H9 (cell line): ENCODE data around the gene PLEKHJ1. TPM values are rescaled to one million over a fixed set of nuclear protein-coding genes. Genes with fewer than 3 reads are reported as not detected.

ENCODE experiments used
- DNase-seq: peaks from one replicate; pipeline ENCODE4 v3.0.0-alpha.2; 2017
- H2AFZ ChIP-seq: one replicate; pipeline ENCODE4 v1.6.1; 2013; ENCODE audit warnings: mild to moderate bottlenecking, low read length, control low read depth, moderate library complexity
- H2AK5ac ChIP-seq: 2 replicates; pipeline ENCODE4 v1.6.1; 2013; ENCODE audit warnings: low read length, control low read depth, mixed read lengths; ENCODE audit not compliant: insufficient read length
- H2BK120ac ChIP-seq: one replicate; pipeline ENCODE4 v1.6.1; 2013; ENCODE audit warnings: low read depth, mild to moderate bottlenecking, low read length, control low read depth, inconsistent platforms; ENCODE audit not compliant: poor library complexity, severe bottlenecking
- H2BK12ac ChIP-seq: 2 replicates; pipeline ENCODE4 v1.6.1; 2013; ENCODE audit warnings: low read length, control low read depth, mixed read lengths, low read depth; ENCODE audit not compliant: insufficient read length
- H2BK15ac ChIP-seq: 2 replicates; pipeline ENCODE4 v1.6.1; 2013; ENCODE audit warnings: low read depth, low read length, control low read depth
- H2BK20ac ChIP-seq: one replicate; pipeline ENCODE4 v1.6.1; 2013; ENCODE audit warnings: low read depth, mild to moderate bottlenecking, low read length, control low read depth, inconsistent platforms; ENCODE audit not compliant: poor library complexity, severe bottlenecking
- H2BK5ac ChIP-seq: 2 replicates; pipeline ENCODE4 v1.6.1; 2013; ENCODE audit warnings: low read length, control low read depth, mixed read lengths; ENCODE audit not compliant: insufficient read length
- H3K14ac ChIP-seq: 2 replicates; pipeline ENCODE4 v1.6.1; 2013; ENCODE audit warnings: low read length, control low read depth; ENCODE audit not compliant: insufficient read depth
- H3K18ac ChIP-seq: 2 replicates; pipeline ENCODE4 v1.6.1; 2013; ENCODE audit warnings: low read depth, mild to moderate bottlenecking, mixed read lengths, low read length, control low read depth; ENCODE audit not compliant: insufficient read length
- H3K23ac ChIP-seq: 2 replicates; pipeline ENCODE4 v1.6.1; 2013; ENCODE audit warnings: low read length, control low read depth, mixed read lengths, low read depth; ENCODE audit not compliant: insufficient read length
- H3K23me2 ChIP-seq: 2 replicates; pipeline ENCODE4 v1.6.1; 2013; ENCODE audit warnings: low read depth, mild to moderate bottlenecking, mixed read lengths, low read length, control low read depth; ENCODE audit not compliant: insufficient read length, poor library complexity, severe bottlenecking
- H3K27ac ChIP-seq: 2 replicates; pipeline ENCODE4 v1.5.1; 2013; ENCODE audit warnings: low read length, control low read depth, mixed read lengths, low read depth; ENCODE audit not compliant: insufficient read length
- H3K27me3 ChIP-seq: 2 replicates; pipeline ENCODE4 v1.6.1; 2013; ENCODE audit warnings: low read length, control low read depth, inconsistent platforms; ENCODE audit not compliant: insufficient read depth
- H3K4ac ChIP-seq: 2 replicates; pipeline ENCODE4 v1.6.1; 2013; ENCODE audit warnings: low read depth, mild to moderate bottlenecking, control low read depth, inconsistent platforms, low read length, moderate library complexity
- H3K4me1 ChIP-seq: 2 replicates; pipeline ENCODE4 v1.6.1; 2013; ENCODE audit warnings: low read length, control low read depth, inconsistent platforms; ENCODE audit not compliant: insufficient read depth
- H3K4me2 ChIP-seq: 2 replicates; pipeline ENCODE4 v1.6.1; 2013; ENCODE audit warnings: low read length, control low read depth, mixed read lengths; ENCODE audit not compliant: insufficient read length, insufficient read depth
- H3K56ac ChIP-seq: 2 replicates; pipeline ENCODE4 v1.6.1; 2013; ENCODE audit warnings: low read depth, mild to moderate bottlenecking, mixed read lengths, low read length, control low read depth; ENCODE audit not compliant: insufficient read length
- H3K79me1 ChIP-seq: 2 replicates; pipeline ENCODE4 v1.6.1; 2013; ENCODE audit warnings: low read depth, mild to moderate bottlenecking, moderate library complexity, low read length, control low read depth, inconsistent platforms; ENCODE audit not compliant: insufficient read depth, poor library complexity, severe bottlenecking
- H3K79me2 ChIP-seq: 2 replicates; pipeline ENCODE4 v1.6.1; 2013; ENCODE audit warnings: low read length, control low read depth, inconsistent platforms; ENCODE audit not compliant: insufficient read depth
- H3K9ac ChIP-seq: 2 replicates; pipeline ENCODE4 v1.6.1; 2013; ENCODE audit warnings: low read length, control low read depth, mixed read lengths; ENCODE audit not compliant: insufficient read length; ENCODE audit errors: extremely low read depth
- H3K9me3 ChIP-seq: one replicate; pipeline ENCODE4 v1.6.1; 2013; ENCODE audit warnings: low read depth, low read length, inconsistent platforms; ENCODE audit not compliant: control insufficient read depth
- H3T11ph ChIP-seq: one replicate; pipeline ENCODE4 v1.6.1; 2013; ENCODE audit warnings: mild to moderate bottlenecking, low read length, control low read depth, inconsistent platforms
- H4K20me1 ChIP-seq: one replicate; pipeline ENCODE4 v1.6.1; 2013; ENCODE audit not compliant: control insufficient read depth, insufficient read length, insufficient read depth
- H4K5ac ChIP-seq: 2 replicates; pipeline ENCODE4 v1.6.1; 2013; ENCODE audit warnings: low read depth, mild to moderate bottlenecking, mixed read lengths, low read length, control low read depth; ENCODE audit not compliant: insufficient read length
- H4K8ac ChIP-seq: replicated peaks from 2 replicates; pipeline ENCODE4 v1.6.1; 2013; ENCODE audit warnings: low read length, control low read depth, mixed read lengths, low read depth; ENCODE audit not compliant: insufficient read length
- H4K91ac ChIP-seq: 2 replicates; pipeline ENCODE4 v1.6.1; 2013; ENCODE audit warnings: low read depth, mild to moderate bottlenecking, moderate library complexity, mixed read lengths, low read length, control low read depth; ENCODE audit not compliant: insufficient read length
- H3K27ac Mint-ChIP-seq, 3 experiments: 2 replicates in 2 of 3; 3 replicates in 1 of 3; pipeline ENCODE4 v1.8.0; 2020 to 2021; ENCODE audit warnings: mixed read lengths in 3 of 3, mild to moderate bottlenecking in 1 of 3, moderate library complexity in 1 of 3
- H3K27me3 Mint-ChIP-seq: 2 replicates; pipeline ENCODE4 v1.8.0; 2021; ENCODE audit warnings: low read depth, mild to moderate bottlenecking, moderate library complexity, mixed read lengths
- H3K36me3 Mint-ChIP-seq, 3 experiments: 2 replicates in 2 of 3; 3 replicates in 1 of 3; pipeline ENCODE4 v1.8.0; 2020 to 2021; ENCODE audit warnings: low read depth in 3 of 3, mixed read lengths in 3 of 3; ENCODE audit not compliant: insufficient read depth in 1 of 3
- H3K4me1 Mint-ChIP-seq, 2 experiments: 2 replicates each; pipeline ENCODE4 v1.8.0; 2020; ENCODE audit warnings: mixed read lengths in 2 of 2
- H3K4me3 Mint-ChIP-seq, 2 experiments: 2 replicates in 1 of 2; 3 replicates in 1 of 2; pipeline ENCODE4 v1.8.0; 2020 to 2021; ENCODE audit warnings: mild to moderate bottlenecking in 2 of 2, mixed read lengths in 2 of 2, moderate library complexity in 1 of 2
- H3K9me3 Mint-ChIP-seq, 2 experiments: 2 replicates in 1 of 2; 3 replicates in 1 of 2; pipeline ENCODE4 v1.8.0; 2020; ENCODE audit warnings: mild to moderate bottlenecking in 2 of 2, mixed read lengths in 2 of 2, moderate library complexity in 1 of 2
- WGBS: extraction: QIAGEN DNeasy Blood & Tissue Kit; methylation state at CpG from one replicate; pipeline ENCODE4 v1.1.7; 2013; ENCODE audit warnings: missing lambda C conversion rate, low lambda C conversion rate, mixed read lengths; ENCODE audit not compliant: insufficient read length; ENCODE audit errors: extremely low coverage; 5-methylcytosine and 5-hydroxymethylcytosine counted together
- total RNA-seq: library from RNA; stranded (reverse); gene quantifications from 2 replicates; pipeline ENCODE4 v1.2.1, GENCODE V29; 2021
- TF ChIP-seq, protein P1 (sequence below): fragments of 200-600 bp; sonication (generic); conservative IDR thresholded peaks from 3 replicates; pipeline ENCODE4 v1.8.0; 2021; ENCODE audit warnings: antibody characterized with exemption, mild to moderate bottlenecking

The PLEKHJ1 gene
- total RNA-seq, 1 experiment from 2014 or later, result 139 TPM

DNA sequence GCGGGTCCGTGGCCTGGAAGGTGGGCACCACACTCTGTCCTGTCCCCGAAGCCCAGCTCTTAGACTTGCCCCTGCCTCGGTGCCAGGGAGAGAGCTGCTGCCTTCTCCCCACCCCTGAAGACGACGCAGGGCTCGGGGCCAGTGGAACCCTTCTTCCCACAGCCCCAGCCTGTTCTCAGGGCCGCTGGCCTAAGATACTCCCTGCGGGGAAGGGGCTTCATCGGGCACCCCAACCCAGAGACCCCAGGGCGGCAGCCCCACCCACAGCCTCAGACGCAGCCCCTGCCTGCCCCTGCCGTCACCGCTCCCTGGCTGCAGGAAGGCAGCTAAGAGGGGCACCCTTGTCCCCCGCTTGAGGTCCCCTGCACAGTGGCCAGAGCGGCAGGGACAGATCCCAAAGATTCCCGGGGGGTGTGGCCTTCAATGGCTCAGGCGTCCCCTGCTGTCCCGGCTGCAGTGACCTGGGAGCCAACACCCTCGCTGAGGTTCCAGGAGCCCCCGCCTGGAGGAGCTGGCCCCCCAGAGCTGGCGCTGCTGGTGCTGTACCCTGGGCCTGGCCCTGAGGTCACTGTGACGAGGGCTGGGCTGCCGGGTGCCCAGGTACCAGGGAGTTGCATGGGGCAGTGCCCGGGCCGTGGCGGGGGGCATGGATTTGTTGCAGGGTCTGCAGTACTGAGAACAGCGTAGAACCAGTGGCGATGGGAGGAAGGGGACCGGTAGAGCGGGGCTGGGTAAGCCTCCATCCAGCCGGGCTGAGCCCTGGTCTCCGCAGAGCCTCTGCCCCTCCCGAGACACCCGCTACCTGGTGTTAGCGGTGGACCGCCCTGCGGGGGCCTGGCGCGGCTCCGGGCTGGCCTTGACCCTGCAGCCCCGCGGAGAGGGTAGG, 14.0 kb upstream of the PLEKHJ1 start:
- H3K23ac ChIP-seq, result no peak overlapping the region
- no peak overlapping the region; a peak in 1 of 7 replicates for H3K27ac Mint-ChIP-seq
- H3K4me2 ChIP-seq, result no peak overlapping the region
- no peak overlapping the region for H3K4me3 Mint-ChIP-seq
- no peak overlapping the region for H2AK5ac ChIP-seq
- H3K56ac ChIP-seq, result no peak overlapping the region
- H3K18ac ChIP-seq, result no peak overlapping the region
- H2BK20ac ChIP-seq, result no peak overlapping the region
- H3K4me1 ChIP-seq, result no peaks in the 10 kb centered on the region
- H4K20me1 ChIP-seq, result no peaks in the 10 kb centered on the region
- H2BK5ac ChIP-seq, result no peak overlapping the region
- peaks cover 4% of the 10 kb centered on the region in 2 experiments for H3K4me1 Mint-ChIP-seq
- H4K91ac ChIP-seq, result no peak overlapping the region
- no peak overlapping the region for H4K8ac ChIP-seq
- peaks cover 11% of the 10 kb centered on the region for H3K27me3 Mint-ChIP-seq
- no peaks in the 10 kb centered on the region for H3K9me3 ChIP-seq
- no peaks in the 10 kb centered on the region for H3K79me1 ChIP-seq
- no peaks in the 10 kb centered on the region for H3K79me2 ChIP-seq
- H3K27me3 ChIP-seq, result no peaks in the 10 kb centered on the region; the same call in 1 of the 2 replicates
- WGBS, result no CpG with 5 or more reads among the region's 43 CpGs
- peaks cover 5 to 21% (median 7%) of the 10 kb centered on the region in 3 experiments; a peak in 5 of 7 replicates for H3K36me3 Mint-ChIP-seq
- TF ChIP-seq, protein P1, sequence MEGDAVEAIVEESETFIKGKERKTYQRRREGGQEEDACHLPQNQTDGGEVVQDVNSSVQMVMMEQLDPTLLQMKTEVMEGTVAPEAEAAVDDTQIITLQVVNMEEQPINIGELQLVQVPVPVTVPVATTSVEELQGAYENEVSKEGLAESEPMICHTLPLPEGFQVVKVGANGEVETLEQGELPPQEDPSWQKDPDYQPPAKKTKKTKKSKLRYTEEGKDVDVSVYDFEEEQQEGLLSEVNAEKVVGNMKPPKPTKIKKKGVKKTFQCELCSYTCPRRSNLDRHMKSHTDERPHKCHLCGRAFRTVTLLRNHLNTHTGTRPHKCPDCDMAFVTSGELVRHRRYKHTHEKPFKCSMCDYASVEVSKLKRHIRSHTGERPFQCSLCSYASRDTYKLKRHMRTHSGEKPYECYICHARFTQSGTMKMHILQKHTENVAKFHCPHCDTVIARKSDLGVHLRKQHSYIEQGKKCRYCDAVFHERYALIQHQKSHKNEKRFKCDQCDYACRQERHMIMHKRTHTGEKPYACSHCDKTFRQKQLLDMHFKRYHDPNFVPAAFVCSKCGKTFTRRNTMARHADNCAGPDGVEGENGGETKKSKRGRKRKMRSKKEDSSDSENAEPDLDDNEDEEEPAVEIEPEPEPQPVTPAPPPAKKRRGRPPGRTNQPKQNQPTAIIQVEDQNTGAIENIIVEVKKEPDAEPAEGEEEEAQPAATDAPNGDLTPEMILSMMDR, result no peak
- no peak overlapping the region for H2BK15ac ChIP-seq
- H3K14ac ChIP-seq, result no peak overlapping the region; the same call in 1 of the 2 replicates
- H3T11ph ChIP-seq, result no peak overlapping the region
- H2AFZ ChIP-seq, result no peak overlapping the region
- H2BK12ac ChIP-seq, result no peak overlapping the region
- peaks cover 10% of the 10 kb centered on the region for H3K23me2 ChIP-seq
- no peak overlapping the region for H3K27ac ChIP-seq
- H4K5ac ChIP-seq, result no peak overlapping the region
- H2BK120ac ChIP-seq, result no peak overlapping the region
- DNase-seq, result no peak
- no peak overlapping the region for H3K4ac ChIP-seq
- no peak overlapping the region for H3K9ac ChIP-seq
- H3K9me3 Mint-ChIP-seq, result no peaks in the 10 kb centered on the region
